Measurements from ENCODE around the gene MTARC1.

Gene MTARC1

DNA sequence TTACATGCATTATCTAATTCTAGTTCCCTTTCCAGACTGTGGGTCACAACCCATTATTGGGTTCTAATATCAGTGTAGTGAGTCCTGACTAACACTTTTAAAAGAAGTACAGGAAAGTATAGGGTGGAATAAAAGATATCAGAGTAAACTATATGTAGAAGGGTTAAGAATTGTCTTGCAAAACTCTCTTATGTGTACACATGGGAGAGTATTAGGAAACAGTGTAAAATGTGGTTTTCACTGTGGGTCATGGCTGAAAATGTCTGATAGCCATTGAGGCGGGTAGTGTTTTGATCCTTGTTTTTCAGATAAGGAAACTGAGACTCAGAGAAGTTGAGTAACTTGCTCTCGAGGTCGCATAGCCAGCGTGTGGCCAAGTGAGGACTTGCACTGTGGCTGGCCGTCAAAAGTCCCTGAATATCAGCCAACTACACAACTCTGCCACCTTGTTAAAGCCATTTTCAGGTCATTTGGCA, 18.5 kb upstream of the MTARC1 start:
- in situ Hi-C loops (cut with HindIII; ENCODE audit: low sequenced_read_pairs), result no loop called here
- no peak for DNase-seq (ENCODE audit: low read depth)
- TF ChIP-seq CTCF (IDR thresholded peaks at IDR 0.05; ENCODE audit: low read depth, low read length, missing control alignments), result no peak
- no peak overlapping the region for H3K4me3 ChIP-seq (ENCODE audit: low read depth, low read length)

DNA sequence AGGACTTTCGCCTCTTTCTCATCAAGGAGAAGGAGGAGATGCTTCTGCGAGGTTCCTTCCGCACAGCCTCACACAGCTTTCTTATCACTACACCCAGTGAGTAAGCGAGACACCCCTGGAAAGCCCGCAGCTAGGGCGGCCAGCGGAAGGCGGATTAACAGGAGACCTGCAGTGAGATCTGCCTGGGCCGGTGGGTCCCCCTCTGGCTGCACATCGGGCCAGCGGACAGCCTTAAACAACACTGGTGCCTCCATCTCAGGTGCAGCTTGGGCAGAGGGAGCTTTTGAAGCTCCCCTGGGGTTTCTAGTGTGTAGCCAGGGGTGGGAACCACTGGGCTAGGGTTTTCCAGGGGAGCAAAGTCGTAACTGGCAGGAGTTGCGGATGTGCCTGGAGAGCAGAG, 17.5 kb upstream of the MTARC1 start:
- TF ChIP-seq CTCF (IDR thresholded peaks at IDR 0.05; ENCODE audit: low read depth, low read length, missing control alignments), result no peak
- no peak for DNase-seq (ENCODE audit: low read depth)
- no peak overlapping the region for H3K4me3 ChIP-seq (ENCODE audit: low read depth, low read length)
- in situ Hi-C loops (cut with HindIII; ENCODE audit: low sequenced_read_pairs), result no loop called here

GRCh38 chr1:220770245-220770913, 16.3 kb upstream of the MTARC1 start:
- in situ Hi-C loops (cut with HindIII; ENCODE audit: low sequenced_read_pairs), result no loop called here
- DNase-seq (ENCODE audit: low read depth), result no peak
- no peak overlapping the region for H3K4me3 ChIP-seq (ENCODE audit: low read depth, low read length)
- no peak for TF ChIP-seq CTCF (IDR thresholded peaks at IDR 0.05; ENCODE audit: low read depth, low read length, missing control alignments)

DNA sequence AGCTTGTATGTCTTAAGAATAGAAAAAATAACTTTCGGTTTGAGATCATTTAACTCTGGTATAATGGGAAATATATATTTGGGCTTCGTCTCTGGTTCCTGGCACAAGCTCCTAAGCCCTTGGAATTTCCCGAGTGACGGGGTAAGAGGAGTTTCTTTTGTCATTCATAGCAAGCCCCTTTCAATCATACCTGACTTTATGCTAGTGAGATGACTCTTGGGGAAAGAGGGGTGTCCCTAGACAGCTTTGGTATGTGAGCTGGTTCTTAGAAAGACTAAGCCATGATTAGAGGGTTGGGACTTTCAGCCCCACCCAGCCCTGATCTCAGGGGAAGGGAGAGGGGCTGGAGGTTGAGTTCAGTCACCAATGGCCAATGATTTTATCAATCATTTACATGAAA, 13.9 kb upstream of the MTARC1 start:
- DNase-seq (ENCODE audit: low read depth), result no peak
- no peak for TF ChIP-seq CTCF (IDR thresholded peaks at IDR 0.05; ENCODE audit: low read depth, low read length, missing control alignments)
- in situ Hi-C loops (cut with HindIII; ENCODE audit: low sequenced_read_pairs), result no loop called here
- no peak overlapping the region for H3K4me3 ChIP-seq (ENCODE audit: low read depth, low read length)

GRCh38 chr1:220775240-220775853, 11.4 kb upstream of the MTARC1 start:
- TF ChIP-seq CTCF (IDR thresholded peaks at IDR 0.05; ENCODE audit: low read depth, low read length, missing control alignments), result peak; percentile 86
- no peak overlapping the region for H3K4me3 ChIP-seq (ENCODE audit: low read depth, low read length)
- no peak for DNase-seq (ENCODE audit: low read depth)
- in situ Hi-C loops (cut with HindIII; ENCODE audit: low sequenced_read_pairs), result no loop called here

DNA sequence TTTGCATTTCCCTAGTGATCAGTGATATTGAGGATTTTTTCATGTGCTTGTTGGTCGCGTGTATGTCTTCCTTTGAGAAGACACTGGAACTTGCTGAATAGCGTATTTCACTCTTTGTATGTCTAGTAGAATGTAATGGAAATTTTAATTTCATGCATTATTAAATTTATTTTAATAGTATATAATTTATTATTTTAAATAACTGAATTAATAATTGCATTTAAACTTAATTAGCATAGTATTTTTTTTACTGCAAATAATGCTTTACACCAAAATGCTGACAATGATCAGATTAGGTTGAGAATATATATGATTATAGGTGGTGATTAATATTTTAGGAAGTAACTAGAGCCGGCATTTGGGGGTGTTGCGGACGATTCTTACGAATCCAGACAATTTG, 10.5 kb upstream of the MTARC1 start:
- in situ Hi-C loops (cut with HindIII; ENCODE audit: low sequenced_read_pairs), result no loop called here
- H3K4me3 ChIP-seq (ENCODE audit: low read depth, low read length), result no peak overlapping the region
- no peak for TF ChIP-seq CTCF (IDR thresholded peaks at IDR 0.05; ENCODE audit: low read depth, low read length, missing control alignments)
- DNase-seq (ENCODE audit: low read depth), result no peak

Data from astrocyte of the cerebellum (primary cell).